ENCODE results near the gene UVSSA. TPM values are rescaled to one million over a fixed set of nuclear protein-coding genes. Genes with fewer than 3 reads are reported as not detected.

The UVSSA gene
- polyA plus RNA-seq, 4 donors, result 4.9 to 23.8 (median 13.5) TPM

DNA sequence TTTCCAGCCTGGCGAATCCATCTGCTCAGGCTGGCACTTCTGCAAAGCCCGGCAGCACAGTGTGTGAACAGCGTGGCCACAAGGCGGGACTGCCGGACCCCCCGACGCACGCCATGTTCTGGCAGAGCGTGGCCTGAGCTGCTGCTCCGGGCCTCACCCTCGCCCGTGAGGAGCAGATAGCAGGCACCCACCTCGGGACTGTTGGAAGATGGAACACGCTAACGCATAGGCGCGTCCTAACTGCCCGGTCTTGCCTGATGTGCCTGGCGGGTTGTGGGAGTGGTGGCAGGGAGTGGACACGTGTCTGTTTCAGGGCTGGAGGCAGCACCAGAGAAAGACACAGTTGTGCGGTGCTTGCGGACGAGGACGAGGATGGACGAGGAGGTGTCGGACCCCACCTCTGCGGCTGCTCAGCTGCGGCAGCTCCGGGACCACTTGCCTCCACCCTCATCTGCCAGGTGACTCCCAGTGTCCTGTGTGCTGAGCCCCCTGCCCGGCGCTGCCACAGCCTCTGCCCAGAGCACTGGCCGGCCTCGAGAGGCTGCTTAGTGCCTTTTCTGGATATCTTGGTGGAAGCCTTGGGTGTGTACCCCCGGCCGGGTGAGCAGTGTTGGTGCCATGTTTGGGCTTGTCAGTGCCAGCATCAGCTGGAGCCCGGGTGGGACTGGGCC is 28.2 kb downstream of the UVSSA start:
- DNase-seq (ENCODE audit: low read depth in 4 of 4, low spot score in 2 of 4), result no peak

DNA sequence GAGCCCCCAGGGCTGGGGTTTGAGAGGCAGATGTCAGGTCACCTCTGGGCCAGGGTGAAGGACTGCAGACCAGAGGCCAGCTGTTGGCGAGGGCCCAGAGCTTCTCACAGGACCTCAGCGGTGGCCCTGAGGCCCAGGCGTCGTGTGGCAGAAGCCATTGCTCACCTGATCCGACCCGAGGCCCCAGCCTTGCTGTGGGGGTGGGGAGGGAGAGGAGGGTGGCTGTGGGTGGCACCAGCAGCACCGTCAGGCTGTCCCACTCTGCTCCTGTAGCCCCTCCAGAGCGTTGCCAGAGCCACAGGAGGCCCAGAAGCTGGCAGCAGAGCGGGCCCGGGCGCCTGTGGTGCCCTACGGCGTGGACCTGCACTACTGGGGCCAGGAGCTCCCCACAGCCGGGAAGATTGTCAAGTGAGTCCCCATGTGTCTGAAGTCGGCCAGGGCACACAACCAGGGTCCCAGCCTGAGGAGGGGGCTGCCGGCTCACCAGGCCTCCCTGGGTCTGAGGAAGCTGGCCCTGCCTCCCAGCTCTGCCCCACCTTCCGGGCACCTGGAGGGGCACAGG is 28.8 kb downstream of the UVSSA start:
- no peak for DNase-seq (ENCODE audit: low read depth in 4 of 4, low spot score in 2 of 4)

DNA sequence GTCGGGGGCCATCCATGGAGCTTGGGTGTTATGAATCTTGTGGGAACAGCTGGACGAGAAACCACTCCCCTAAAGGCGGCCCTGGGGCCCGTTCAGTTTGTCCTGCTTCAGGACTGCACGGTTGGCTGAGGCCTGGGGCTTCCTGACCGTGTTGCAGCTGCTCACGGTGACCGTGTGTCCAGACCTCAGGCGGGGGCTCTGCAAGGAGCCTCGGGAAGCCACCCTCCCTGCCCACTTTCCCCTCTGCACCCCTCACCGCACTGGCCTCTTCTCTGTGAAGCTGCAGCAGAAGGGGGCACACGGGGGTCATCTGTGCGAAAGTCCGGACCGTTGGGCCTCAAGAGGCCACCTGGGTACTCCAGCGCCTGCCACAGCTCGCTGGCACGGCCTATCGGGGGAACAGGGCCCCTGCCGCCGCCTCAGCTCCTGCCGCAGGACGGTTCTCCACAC is 29.4 kb downstream of the UVSSA start:
- DNase-seq (ENCODE audit: low read depth in 4 of 4, low spot score in 2 of 4), result no peak

DNA sequence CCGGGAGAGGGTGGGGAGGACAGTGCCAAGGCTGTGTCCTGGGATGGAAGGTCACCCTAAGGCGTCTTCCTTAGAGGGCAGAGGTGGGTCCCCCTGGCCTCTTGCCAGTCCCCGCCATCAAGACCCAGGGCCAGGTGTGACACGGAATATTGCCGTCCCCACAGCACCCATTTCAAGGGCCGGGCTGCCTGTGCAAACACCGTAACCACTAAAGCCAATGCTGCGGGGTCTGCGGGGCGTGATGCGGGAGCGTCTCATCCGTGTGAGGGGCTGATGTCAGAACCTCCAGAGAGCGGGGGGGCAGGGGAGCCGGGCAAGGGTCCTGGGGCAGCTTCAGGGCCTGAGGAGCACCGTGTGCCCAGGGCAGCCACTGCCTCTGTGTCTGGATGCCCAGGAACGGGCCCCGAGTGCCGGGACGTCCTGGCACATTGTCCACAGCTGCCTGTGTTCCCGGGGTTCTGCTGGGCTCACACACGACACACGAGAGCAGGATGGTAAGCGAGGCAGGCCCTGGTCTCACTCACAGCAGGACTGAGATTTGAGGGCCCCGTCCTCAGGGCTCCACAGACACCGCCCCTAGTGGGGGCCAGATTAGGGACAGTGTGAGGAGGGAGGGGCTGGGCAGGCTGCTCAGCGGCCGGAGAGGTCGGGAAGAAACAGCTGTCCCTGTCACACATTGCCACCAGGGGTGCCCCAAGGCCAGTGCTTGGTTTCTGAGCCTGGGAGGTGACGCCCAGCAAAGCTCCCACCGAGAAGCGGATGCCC is 30.0 kb downstream of the UVSSA start:
- DNase-seq (ENCODE audit: low read depth in 4 of 4, low spot score in 2 of 4), result no peak

DNA sequence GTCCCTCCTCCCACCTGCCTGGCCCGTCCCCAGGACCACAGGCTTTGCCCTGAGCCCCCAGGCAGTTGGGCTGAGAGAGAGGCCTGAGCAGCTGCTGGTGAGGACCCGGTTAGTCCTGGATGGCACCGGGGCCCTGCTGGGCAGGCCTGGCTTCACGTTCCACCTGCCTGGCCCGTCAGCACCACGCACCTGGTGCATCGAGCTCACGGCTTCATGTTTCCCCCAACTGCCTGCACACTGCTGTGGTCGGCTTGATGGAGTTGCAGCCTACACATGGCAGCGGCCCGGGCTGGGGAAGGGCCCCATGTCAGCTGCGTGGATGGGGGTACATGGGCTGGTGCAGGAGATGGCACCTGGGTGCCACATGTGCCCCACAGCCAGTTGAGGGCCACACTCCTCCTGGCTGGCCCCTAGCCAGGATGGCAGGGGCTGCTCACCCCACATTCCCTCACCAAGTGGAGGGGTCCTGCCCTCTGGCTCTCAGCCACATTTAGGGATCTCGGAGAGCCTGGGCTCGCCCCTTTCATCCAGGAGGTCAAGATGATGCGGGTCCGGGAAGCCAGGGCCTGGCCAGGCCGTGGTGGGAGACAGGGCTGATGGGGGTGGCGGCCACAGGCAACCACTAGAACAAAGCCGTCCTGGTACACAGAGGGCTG is 30.7 kb downstream of the UVSSA start:
- DNase-seq (ENCODE audit: low read depth in 4 of 4, low spot score in 2 of 4), result no peak

DNA sequence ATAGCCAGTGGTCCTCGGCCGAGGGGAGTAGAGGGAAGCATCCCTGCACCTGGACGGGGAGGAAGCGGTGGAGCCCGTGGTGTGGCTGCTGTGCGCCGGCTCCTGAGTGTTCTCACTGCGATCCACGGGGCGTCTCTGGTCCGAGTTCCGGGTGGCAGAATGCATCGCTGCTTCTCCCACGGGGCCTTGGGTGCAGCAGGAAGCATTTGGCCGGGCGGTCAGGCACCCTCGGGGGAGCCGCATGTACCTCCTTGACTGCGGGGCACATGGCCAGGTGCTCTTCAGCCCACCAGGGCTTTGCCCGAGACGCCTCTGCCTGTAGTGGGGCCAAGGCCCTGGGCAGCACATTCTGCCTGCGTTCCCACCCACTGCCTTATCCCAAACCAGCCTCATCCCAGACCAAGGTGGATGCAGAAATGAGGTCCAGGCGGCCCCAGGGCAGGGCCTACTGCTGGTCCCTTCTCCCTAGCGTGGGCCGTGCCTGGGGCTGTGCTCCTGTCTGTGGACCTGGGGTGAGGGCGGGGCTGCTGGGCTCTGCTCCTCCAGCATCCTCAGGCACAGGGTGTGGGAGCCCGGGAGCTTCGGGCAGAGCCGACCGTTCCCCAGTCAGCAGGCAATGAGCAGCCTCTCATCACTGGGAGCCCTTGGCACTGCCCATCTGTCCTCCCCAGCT is 31.7 kb downstream of the UVSSA start:
- no peak for DNase-seq (ENCODE audit: low read depth in 4 of 4, low spot score in 2 of 4)

DNA sequence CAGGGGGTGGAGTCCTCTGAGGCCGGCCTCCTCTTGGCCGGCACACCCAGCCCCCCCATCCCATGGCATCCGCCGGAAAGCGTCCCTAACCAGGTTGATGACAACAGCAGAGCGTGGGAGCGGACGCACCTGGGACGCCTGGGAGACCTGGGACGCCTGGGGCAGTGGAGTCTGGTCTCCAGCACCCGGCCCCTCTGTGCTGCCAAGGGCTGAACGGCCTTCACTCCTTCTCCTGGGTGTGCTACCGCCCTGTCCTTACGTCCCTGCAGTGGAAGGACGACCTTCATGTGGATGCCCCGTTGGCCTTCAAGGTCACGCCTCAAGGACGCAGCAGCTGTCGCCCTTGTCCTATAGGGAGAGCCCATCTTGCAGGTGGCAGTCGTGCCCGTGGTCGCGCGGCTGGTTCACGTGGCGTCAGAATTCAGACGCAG is 32.4 kb downstream of the UVSSA start:
- no peak for DNase-seq (ENCODE audit: low read depth in 4 of 4, low spot score in 2 of 4)

DNA sequence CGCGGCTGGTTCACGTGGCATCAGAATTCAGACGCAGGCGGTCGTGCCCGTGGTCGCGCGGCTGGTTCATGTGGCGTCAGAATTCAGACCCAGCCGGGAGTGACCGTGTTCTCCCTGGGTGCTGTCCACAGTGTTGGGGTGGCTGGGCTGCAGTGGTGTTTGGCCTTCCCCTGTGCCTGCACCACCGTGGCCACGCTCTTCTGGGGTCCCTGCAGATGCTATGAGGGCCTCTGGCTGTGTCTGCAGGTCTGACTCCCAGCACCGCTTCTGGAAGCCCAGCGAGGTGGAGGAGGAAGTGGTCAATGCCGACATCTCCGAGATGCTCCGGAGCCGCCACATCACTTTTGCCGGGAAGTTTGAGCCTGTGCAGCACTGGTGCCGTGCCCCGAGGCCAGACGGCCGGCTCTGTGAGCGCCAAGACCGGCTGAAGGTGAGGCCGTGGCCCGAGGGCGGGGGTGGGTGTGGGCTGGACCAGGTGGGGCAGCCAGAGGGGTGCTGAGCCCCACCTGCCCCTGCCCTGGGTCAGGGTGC is 32.9 kb downstream of the UVSSA start:
- no peak for DNase-seq (ENCODE audit: low read depth in 4 of 4, low spot score in 2 of 4)

DNA sequence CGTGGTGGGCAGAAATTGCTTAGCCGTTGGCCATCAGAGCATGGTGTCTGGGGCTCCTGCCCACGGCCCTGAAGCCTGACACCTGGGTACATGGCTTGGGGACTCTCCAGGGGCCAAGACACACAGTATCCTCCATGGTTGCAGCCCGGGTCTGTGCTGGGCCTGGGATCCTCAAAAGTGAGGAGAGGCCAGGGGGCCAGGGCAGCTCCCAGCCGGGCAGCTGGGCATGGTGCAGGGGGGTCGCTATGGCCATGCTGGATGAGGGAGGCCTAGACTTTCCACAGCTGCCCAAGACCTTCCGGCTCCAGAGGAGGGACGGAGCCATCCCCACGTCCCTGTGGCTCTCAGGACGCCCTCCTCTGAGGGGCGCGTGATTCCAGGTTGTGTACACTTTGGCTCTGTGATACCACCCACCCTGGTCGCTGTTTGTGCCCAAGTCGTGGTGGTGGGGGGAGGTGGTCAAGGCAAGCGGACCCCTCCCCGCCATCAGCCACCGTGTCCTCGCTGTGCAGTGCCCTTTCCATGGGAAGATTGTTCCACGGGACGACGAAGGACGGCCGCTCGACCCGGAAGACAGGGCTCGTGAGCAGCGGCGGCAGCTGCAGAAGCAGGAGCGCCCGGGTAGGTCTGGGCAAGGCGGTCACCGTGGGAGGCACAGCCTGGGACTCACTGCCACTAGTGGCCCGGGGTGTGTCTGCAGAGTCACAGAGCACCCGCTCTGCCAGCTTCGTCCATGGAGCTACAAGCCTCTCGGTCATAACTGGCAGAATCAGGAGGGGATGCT is 33.6 kb downstream of the UVSSA start:
- no peak for DNase-seq (ENCODE audit: low read depth in 4 of 4, low spot score in 2 of 4)

DNA sequence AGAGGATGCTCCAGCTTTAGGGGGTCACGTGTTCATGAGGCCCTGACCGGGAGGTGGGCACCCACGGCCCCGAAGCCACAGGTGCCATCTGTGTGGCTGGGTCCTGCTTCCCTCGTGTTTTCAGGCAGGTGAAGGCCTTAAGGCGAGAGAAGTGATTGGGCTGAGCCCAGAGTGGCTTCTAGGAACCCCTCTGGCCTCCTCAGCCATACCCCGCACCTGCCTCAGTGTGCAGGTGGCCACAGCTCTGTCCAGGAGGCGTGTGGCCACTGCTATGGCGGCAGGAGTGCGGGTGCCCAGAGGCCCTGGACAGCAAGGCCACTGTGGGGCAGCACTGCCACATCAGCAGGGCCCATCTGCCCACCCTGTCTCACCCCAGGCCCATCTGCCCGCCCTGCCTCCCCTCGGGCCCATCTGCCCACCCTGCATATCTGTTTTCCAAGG is 34.2 kb downstream of the UVSSA start:
- no peak for DNase-seq (ENCODE audit: low read depth in 4 of 4, low spot score in 2 of 4)

DNA sequence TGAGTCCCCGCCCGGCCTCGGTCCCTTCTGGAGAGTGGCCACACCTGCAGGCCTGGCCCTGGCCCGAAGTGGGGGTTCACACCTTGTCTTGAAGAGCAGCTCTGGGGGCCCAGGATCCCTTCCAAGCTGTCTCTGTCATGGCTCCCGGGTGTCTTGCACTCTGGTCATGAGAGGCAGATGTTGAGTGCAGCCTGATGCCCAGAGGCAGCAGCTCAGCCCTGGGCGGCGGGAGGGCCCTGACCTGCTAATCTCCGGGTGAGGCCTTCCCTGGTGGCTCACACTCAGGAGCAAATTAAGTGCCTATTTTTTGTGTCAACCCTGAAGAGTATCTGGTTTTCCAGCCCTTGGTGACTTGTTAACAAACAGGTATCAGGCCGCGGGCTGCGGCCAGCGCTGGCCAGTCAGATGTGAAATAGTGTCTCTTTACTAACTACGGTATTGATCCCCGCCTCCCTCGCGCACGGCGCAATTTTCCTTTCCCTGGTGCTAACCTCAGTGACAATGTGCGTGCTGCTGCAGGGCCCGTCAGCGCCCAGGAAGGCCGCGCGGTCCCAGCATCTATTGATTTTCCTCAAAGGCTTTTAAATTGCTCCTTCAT is 35.0 kb downstream of the UVSSA start:
- DNase-seq (ENCODE audit: low read depth in 4 of 4, low spot score in 2 of 4), result no peak

DNA sequence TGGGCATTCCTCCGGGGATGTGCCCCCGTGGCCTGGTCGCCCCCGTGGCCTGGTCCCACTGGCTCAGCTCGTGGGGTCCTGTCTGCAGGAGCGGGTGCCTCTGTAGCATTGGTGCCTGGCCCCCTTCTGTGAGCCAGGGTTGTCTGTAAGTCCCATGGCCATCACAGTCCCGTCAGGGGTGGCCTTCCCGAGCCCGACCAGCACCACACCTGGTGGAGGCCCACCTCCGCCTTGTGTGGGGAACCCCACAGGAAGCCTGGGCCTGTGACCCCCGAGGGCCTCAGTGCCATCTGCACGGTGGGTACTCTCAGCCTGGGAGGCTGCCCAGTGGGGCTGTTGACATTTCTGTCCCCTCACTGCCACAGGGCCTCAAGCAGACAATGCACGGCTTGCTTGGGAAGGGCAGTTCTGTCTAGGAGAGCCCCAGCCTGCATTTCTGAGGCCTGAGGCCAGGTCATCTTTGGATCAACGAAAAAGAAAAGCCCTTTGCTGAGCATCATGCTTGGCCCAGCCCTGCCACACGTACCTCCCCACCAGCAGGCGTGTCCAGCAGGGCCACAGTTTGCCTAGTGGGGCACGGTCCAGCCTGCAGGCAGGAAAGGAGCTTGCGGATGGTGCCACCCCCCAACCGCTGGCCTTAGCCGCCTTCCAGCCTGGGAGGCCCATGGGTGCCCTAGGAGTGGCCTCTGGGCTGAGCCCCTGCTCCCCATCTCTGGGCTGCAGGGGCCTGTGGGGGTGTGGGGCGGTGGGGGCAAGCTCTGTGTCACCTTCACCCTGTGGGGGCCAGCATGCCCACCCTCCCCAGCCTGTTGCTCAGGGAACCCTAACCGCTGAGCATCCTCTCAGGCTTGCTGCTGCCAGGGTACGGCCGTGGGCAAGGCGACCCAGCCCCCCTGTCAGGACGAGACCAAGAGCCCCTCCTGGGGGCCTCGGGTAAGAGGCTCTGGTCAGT is 36.0 kb downstream of the UVSSA start:
- no peak for DNase-seq (ENCODE audit: low read depth in 4 of 4, low spot score in 2 of 4)

DNA sequence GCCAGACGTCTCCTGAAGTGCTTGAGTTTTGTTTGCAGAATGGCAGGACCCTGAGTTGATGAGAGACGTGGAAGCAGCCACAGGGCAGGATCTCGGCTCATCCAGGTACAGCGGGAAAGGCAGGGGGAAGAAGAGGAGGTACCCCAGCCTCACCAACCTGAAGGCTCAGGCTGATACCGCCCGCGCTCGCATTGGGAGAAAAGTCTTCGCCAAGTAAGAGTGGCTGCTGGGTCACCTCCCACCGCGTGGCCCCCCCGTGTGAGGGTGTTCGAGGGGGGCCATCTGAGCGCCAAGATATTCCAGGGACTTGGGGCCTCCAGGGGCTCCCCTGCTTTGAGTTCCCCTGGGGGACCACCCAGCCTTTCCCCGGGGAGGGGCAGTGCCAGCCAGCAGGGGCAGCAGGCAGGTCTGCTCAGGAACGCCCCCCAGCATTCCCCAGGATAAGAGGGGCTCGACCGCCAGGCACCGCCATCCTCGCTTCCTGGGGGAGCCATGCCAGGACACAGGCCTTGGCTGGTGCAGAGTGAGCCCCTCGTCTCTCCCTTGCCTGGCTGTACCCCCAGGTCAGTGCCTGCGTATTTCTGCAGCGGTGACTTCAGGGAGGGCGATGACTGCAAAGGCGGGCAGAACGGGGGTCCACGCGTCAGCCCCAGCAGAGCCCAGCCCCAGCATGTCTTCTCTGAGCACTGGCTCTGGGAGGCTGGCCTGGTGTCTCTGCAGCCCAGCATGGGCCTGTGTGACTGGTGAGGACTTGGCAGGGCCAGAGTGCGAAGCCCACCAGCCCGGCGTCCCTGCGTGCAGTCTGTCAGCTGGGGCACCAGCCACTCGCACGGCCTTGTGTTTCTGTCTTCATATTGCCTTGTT is 37.0 kb downstream of the UVSSA start:
- DNase-seq (ENCODE audit: low read depth in 4 of 4, low spot score in 2 of 4), result no peak

DNA sequence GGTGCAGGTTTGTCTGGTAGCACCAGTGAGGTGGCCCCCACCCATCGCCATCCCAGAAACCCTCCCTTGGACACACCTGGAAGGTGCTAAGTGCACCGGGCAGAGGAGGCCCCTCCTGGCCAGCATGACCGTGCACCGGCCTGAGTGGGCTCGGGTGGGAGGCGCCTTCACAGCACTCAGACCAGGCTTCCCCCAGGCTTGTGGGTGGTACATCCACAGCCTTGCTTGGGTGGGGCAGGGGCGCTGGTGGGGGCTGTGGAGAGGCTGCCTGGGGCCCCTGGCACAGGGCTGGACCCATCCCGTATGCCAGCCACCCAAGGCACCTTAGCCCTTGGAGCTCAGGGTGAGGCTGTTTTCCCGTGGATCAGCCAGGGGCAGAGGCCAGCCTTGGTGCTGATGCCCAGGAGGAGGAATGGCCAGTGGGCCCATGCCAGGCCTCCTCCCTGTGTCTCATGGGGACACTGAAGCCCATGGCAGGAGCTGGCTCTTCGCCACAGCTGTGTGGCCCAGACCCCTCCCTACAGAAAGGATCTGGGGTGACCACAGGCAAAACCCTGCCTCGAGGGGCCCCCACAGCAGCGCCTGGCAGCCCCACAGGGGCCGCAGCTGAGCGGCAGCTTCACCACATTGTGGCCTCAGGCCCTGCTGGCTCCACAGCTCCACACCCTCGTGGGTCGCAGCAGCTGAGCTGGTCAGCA is 37.8 kb downstream of the UVSSA start:
- DNase-seq (ENCODE audit: low read depth in 4 of 4, low spot score in 2 of 4), result no peak

DNA sequence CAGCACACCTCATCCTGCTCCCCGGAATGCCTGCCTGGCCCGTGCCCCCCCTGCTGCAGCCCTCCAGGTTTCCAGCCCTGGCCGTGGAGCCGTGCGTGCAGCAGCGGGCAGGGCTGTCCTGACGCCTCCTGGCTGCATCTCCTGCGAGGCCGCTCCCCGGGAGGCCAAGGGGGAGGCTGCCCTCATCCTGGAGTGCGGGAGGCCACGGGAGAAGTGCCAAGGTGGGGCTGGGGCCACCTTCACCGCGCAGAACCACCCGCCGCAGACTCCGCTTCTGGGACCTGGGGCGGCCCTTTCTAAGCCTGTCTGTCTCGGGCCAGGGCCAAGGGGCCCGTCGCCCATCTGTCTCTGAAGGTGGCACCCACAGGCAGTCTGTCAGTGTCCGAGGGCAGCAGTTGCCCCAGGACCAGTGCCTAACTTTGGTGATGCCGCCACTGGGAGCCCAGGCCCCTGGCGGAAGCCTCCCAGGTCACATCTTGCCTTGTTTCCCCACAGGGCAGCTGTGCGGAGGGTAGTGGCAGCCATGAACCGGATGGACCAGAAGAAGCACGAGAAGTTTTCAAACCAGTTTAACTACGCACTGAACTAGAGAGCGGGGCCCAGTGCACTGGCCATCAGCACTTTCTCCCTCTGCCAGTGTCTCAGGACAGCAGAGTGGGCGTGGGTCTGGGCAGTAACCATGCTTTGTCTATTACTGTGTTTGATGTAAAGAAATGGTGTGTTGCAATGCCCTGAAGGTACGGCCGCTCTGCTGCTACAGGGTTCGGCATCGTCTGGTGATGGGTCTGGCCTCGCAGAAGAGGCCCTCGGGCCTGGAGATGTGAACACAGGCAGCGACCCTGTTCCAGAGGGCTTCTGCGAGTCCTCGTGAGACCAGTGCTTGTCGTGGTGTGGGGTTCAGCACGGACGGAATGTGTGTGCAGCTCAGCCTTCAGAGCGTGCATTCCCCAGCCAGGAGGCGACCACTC is 38.6 kb downstream of the UVSSA start:
- DNase-seq (ENCODE audit: low read depth in 4 of 4, low spot score in 2 of 4), result no peak
